ENCODE results near the gene CTNNA3.

CTNNA3 gene

GRCh38 chr10:66463611-66464010 is 1232.4 kb downstream of the CTNNA3 start:
- TF ChIP-seq ZNF394 (tag by site-specific recombination; IDR thresholded peaks at IDR 0.05; ENCODE audit: borderline replicate concordance) (no peak), ZBTB49 (tag by site-specific recombination; IDR thresholded peaks at IDR 0.05; ENCODE audit: low read depth) (no peak), ZBTB11 (tag by site-specific recombination; conservative IDR thresholded peaks at IDR 0.05; ENCODE audit: low read depth) (no peak), MYNN (tag by site-specific recombination; IDR thresholded peaks at IDR 0.05; ENCODE audit: borderline replicate concordance) (no peak), ZNF133 (tag by site-specific recombination; IDR thresholded peaks at IDR 0.05) (no peak), ZNF660 (tag by site-specific recombination; IDR thresholded peaks at IDR 0.05) (no peak), KLF16 (tag by site-specific recombination; IDR thresholded peaks at IDR 0.05) (no peak), ZNF274 (IDR thresholded peaks at IDR 0.05; ENCODE audit: low read length) (no peak), ZNF274 (tag by site-specific recombination; IDR thresholded peaks at IDR 0.05; ENCODE audit: borderline replicate concordance) (no peak), ZNF426 (tag by site-specific recombination; IDR thresholded peaks at IDR 0.05) (no peak), ZNF266 (tag by site-specific recombination; IDR thresholded peaks at IDR 0.05; ENCODE audit: low read depth) (no peak), ZNF391 (tag by site-specific recombination; IDR thresholded peaks at IDR 0.05; ENCODE audit: borderline replicate concordance, low read depth) (no peak), ZNF792 (tag by site-specific recombination; IDR thresholded peaks at IDR 0.05) (no peak), KLF10 (tag by site-specific recombination; IDR thresholded peaks at IDR 0.05) (no peak), GFI1B (tag by site-specific recombination; IDR thresholded peaks at IDR 0.05) (no peak), PRDM1 (tag by site-specific recombination; IDR thresholded peaks at IDR 0.05) (no peak), REST (tag by site-specific recombination; IDR thresholded peaks at IDR 0.05) (no peak), ZNF169 (tag by site-specific recombination; IDR thresholded peaks at IDR 0.05) (no peak)
- Histone ChIP-seq H3K36me3 (ENCODE audit: control insufficient read depth in 2 of 2, insufficient read depth in 1 of 2, low read length in 2 of 2) (no peaks in the 10 kb centered on the region), H3K9me3 (ENCODE audit: control insufficient read depth, insufficient read depth, low read depth, low read length) (no peaks in the 10 kb centered on the region), H3K4me3 (ENCODE audit: low read depth, low read length) (no peak overlapping the region), H3K27ac (ENCODE audit: extremely low read depth, low read depth, low read length) (no peak overlapping the region), H3K4me1 (ENCODE audit: control insufficient read depth, insufficient read depth, low read length) (no peaks in the 10 kb centered on the region)
- ChIA-PET CTCF (no interaction called here), POLR2A (no interaction called here)
